ENCODE data around the gene LDHB. TPM values are rescaled to one million over a fixed set of nuclear protein-coding genes. Genes with fewer than 3 reads are reported as not detected.

LDHB gene
- total and polyA plus RNA-seq, 9 of the 15 experiments (the other 6 are each of a cell fraction or from before 2014, with no cell fraction given): 743 to 2,680 (median 968) TPM

DNA sequence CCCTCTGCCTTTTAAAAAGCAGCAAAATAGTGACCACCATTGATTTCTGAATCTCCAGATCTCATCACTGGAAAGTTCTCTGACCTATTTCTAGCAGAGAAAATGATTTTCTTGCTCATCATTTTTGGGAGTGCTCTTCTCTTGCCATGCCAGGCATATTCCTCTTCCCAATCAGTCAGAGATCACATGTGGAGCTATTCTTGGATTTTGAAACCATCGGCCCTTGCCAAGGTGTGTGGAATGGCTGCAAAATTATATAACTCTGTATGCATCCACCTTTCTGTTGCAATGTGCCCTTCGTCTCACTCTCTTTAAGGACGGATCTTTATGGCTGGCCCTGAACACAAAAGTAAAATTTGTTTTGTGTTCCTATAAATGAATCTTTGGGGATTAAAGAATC, 25.5 kb upstream of the LDHB start:
- Histone ChIP-seq H3K9me3 (replicated peaks; ENCODE audit: control insufficient read depth, insufficient read depth, low read depth, low read length) (no peaks in the 10 kb centered on the region), H2AFZ (ENCODE audit: low read depth, low read length) (no peak overlapping the region), H3K9me1 (ENCODE audit: control insufficient read depth, insufficient read depth, low read length) (no peaks in the 10 kb centered on the region), H3K27ac (ENCODE audit: extremely low read depth, low read depth, low read length) (no peak overlapping the region), H3K4me2 (ENCODE audit: insufficient read depth, low read length) (no peak overlapping the region), H4K20me1 (replicated peaks; ENCODE audit: control insufficient read depth, insufficient read depth, low read length) (no peaks in the 10 kb centered on the region), H3K27me3 (ENCODE audit: control insufficient read depth in 2 of 2, insufficient read depth in 2 of 2, low read length in 2 of 2) (no peaks in the 10 kb centered on the region), H3K79me2 (ENCODE audit: control insufficient read depth, insufficient read depth, low read length) (no peaks in the 10 kb centered on the region), H3K9ac (ENCODE audit: insufficient read depth in 1 of 2, low read depth in 2 of 2, low read length in 2 of 2) (no peak overlapping the region), H3K4me1 (replicated peaks in 1 of 2; ENCODE audit: control insufficient read depth in 2 of 2, insufficient read depth in 2 of 2, low read length in 2 of 2) (peaks cover 0 to 3% of the 10 kb centered on the region in 2 experiments; a peak in 3 of 5 replicates), H3K36me3 (ENCODE audit: control insufficient read depth, insufficient read depth, low read length) (no peaks in the 10 kb centered on the region), H3K4me3 (no peak overlapping the region)
- TF ChIP-seq MTA2 (IDR thresholded peaks at IDR 0.05; ENCODE audit: low read depth): no peak
- no peak for TF ChIP-seq SLC30A9 (CRISPR knock-in tag; IDR thresholded peaks at IDR 0.05)
- TF ChIP-seq ESRRA (IDR thresholded peaks at IDR 0.05; ENCODE audit: borderline replicate concordance, low read depth): no peak
- TF ChIP-seq ZEB2 (IDR thresholded peaks at IDR 0.05): no peak
- no peak for TF ChIP-seq MCM3 (IDR thresholded peaks at IDR 0.05)
- TF ChIP-seq, protein P1, sequence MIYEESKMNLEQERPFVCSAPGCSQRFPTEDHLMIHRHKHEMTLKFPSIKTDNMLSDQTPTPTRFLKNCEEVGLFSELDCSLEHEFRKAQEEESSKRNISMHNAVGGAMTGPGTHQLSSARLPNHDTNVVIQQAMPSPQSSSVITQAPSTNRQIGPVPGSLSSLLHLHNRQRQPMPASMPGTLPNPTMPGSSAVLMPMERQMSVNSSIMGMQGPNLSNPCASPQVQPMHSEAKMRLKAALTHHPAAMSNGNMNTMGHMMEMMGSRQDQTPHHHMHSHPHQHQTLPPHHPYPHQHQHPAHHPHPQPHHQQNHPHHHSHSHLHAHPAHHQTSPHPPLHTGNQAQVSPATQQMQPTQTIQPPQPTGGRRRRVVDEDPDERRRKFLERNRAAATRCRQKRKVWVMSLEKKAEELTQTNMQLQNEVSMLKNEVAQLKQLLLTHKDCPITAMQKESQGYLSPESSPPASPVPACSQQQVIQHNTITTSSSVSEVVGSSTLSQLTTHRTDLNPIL (CRISPR knock-in tag; IDR thresholded peaks at IDR 0.05): no peak
- TF ChIP-seq ZNF561 (CRISPR knock-in tag; conservative IDR thresholded peaks at IDR 0.05): no peak
- TF ChIP-seq YBX1 (IDR thresholded peaks at IDR 0.05): no peak
- TF ChIP-seq, protein P2, sequence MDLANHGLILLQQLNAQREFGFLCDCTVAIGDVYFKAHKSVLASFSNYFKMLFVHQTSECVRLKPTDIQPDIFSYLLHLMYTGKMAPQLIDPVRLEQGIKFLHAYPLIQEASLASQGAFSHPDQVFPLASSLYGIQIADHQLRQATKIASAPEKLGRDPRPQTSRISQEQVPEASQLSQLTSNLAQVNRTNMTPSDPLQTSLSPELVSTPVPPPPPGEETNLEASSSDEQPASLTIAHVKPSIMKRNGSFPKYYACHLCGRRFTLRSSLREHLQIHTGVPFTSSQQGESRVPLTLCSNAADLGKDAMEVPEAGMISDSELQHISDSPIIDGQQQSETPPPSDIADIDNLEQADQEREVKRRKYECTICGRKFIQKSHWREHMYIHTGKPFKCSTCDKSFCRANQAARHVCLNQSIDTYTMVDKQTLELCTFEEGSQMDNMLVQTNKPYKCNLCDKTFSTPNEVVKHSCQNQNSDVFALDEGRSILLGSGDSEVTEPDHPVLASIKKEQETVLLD (IDR thresholded peaks at IDR 0.05): no peak
- no peak for TF ChIP-seq PHTF2 (CRISPR knock-in tag; IDR thresholded peaks at IDR 0.05)
- no peak for TF ChIP-seq PURB (CRISPR knock-in tag; IDR thresholded peaks at IDR 0.05; ENCODE audit: low read depth)
- TF ChIP-seq ZBED1 (IDR thresholded peaks at IDR 0.05): no peak
- no peak for TF ChIP-seq SIX5 (IDR thresholded peaks at IDR 0.05; ENCODE audit: borderline replicate concordance in 1 of 2, insufficient read depth in 1 of 2, low read depth in 1 of 2, low read length in 2 of 2)
- WGBS (ENCODE audit: insufficient coverage, low coverage, missing lambda C conversion rate): 0% methylated on average over 3 of the region's 3 CpGs
- CTCF ChIA-PET (ENCODE audit: low intra/inter-chr PET ratio): no interaction called here
- BruUV-seq (replicated peaks): no TSS peak
- no peak for FAIRE-seq
- no peak for ATAC-seq
- no peak for DNase-seq (ENCODE audit: extremely low read depth in 1 of 4, low spot score in 3 of 4)
- POLR2A ChIA-PET: no interaction called here
- in situ Hi-C loops (cut with MboI): loop anchor here (10.0 kb wide), 1 partner anchor 368 kb away; no protein-coding TSS in a partner anchor
- intact Hi-C loops (cut with micrococcal nuclease): loop anchor here (5.0 kb wide), 2 partner anchors 246 to 436 kb away; partner anchors contain the start of gene PYROXD1

Data from K562 (cell line).